Hepatocyte (in vitro differentiated cells): ENCODE measurements around the gene SLC39A13. TPM values are rescaled to one million over a fixed set of nuclear protein-coding genes. Genes with fewer than 3 reads are reported as not detected.

Experiments
- DNase-seq: peaks from one replicate; pipeline ENCODE4 v3.0.0-alpha.2; 2016; ENCODE audit warnings: low spot score
- H2AFZ ChIP-seq: fragments of 200-600 bp; sonication (generic); 2 replicates; pipeline ENCODE4 v1.6.0; 2016; ENCODE audit warnings: antibody characterized with exemption, mild to moderate bottlenecking
- H3K27ac ChIP-seq: fragments of 200-600 bp; sonication (generic); 2 replicates; pipeline ENCODE4 v1.5.1; 2016; ENCODE audit warnings: mild to moderate bottlenecking
- H3K27me3 ChIP-seq: fragments of 200-600 bp; sonication (generic); 2 replicates; pipeline ENCODE4 v1.6.1; 2016
- H3K36me3 ChIP-seq: fragments of 200-600 bp; sonication (generic); replicated peaks from 2 replicates; pipeline ENCODE4 v1.5.1; 2016; ENCODE audit warnings: low read depth; ENCODE audit not compliant: insufficient read depth
- H3K4me1 ChIP-seq: fragments of 200-600 bp; sonication (generic); 2 replicates; pipeline ENCODE4 v1.5.1; 2016; ENCODE audit warnings: mild to moderate bottlenecking, moderate library complexity; ENCODE audit not compliant: insufficient read depth
- H3K4me2 ChIP-seq: fragments of 200-600 bp; sonication (generic); 2 replicates; pipeline ENCODE4 v1.6.0; 2016
- H3K4me3 ChIP-seq: fragments of 200-600 bp; sonication (generic); 2 replicates; pipeline ENCODE4 v1.5.1; 2016; ENCODE audit warnings: mild to moderate bottlenecking
- H3K79me2 ChIP-seq: fragments of 200-600 bp; sonication (generic); 2 replicates; pipeline ENCODE4 v1.6.0; 2017; ENCODE audit warnings: mild to moderate bottlenecking
- H3K9me2 ChIP-seq: fragments of 200-600 bp; sonication (generic); replicated peaks from 2 replicates; pipeline ENCODE4 v1.6.0; 2017; ENCODE audit warnings: mild to moderate bottlenecking; ENCODE audit not compliant: insufficient read depth
- H3K9me3 ChIP-seq: fragments of 200-600 bp; sonication (generic); 2 replicates; pipeline ENCODE4 v1.5.1; 2016; ENCODE audit warnings: low read depth, mild to moderate bottlenecking
- H4K20me1 ChIP-seq: fragments of 200-600 bp; sonication (generic); 2 replicates; pipeline ENCODE4 v1.6.0; 2016; ENCODE audit warnings: mild to moderate bottlenecking; ENCODE audit not compliant: insufficient read depth, poor library complexity, severe bottlenecking
- CTCF ChIP-seq: fragments of 200-600 bp; sonication (generic); IDR thresholded peaks from 2 replicates; pipeline ENCODE4 v1.5.1; 2016; ENCODE audit warnings: antibody characterized with exemption, mild to moderate bottlenecking; ENCODE audit not compliant: poor library complexity
- EZH2 ChIP-seq: fragments of 200-600 bp; sonication (generic); IDR thresholded peaks from 2 replicates; pipeline ENCODE4 v1.6.1; 2016; ENCODE audit warnings: antibody characterized with exemption, mild to moderate bottlenecking, borderline replicate concordance
- EZH2phosphoT487 ChIP-seq: fragments of 200-600 bp; sonication (generic); IDR thresholded peaks from one replicate; pipeline ENCODE4 v1.6.1; 2018; ENCODE audit warnings: antibody characterized with exemption, mild to moderate bottlenecking, low read depth, moderate library complexity; ENCODE audit not compliant: unreplicated experiment, severe bottlenecking
- WGBS: methylation state at CpG from one replicate; pipeline ENCODE4 v1.1.6; 2016; ENCODE audit warnings: low lambda C conversion rate; ENCODE audit errors: missing lambda C conversion rate; 5-methylcytosine and 5-hydroxymethylcytosine counted together
- polyA plus RNA-seq: library from polyadenylated mRNA; unstranded; fragments of >200 nt; fragmentation: Nextera tagmentation; extraction: Ambion mirVana; gene quantifications from 2 replicates; pipeline ENCODE4 v1.2.1, GENCODE V29; 2016
- total RNA-seq: library from RNA; depleted of rRNA; stranded (reverse); fragments of >200 nt; gene quantifications from 2 replicates; pipeline ENCODE4 v1.2.3, GENCODE V29; 2014

The SLC39A13 gene
- total and polyA plus RNA-seq, 2 experiments from 2014 or later: 72.3 to 118 TPM

DNA sequence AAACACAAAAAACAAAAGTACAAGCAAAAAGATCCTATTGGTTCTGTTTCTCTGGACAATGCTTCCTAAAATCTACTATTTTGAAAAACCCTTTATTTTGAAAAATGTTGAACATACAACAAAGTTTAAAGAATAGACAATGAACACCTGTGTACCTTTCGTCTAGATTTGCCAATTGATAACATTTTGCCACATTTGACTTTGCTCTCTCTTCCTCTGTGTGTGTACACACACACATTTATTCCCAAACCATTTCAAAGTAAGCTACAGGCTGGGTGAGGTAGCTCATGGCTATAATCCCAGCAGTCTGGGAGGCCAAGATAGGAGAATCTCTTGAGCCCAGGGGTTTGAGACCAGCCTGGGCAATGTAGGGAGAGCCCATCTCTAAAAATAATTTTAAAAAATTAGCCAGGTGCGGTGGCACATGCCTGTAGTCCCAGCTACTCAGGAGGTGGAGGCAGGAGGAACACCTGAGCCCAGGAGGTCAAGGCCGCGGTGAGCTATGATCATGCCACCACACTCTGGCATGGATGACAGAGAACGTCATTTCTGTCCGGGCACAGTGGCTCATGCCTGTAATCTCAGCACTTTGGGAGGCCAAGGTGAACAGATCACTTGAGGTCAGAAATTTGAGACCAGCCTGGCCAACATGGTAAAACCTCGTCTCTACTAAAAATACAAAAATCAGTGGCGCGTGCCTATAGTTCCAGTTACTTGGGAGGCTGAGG is 23.1 kb downstream of the SLC39A13 start:
- Histone ChIP-seq H3K27me3 (no peaks in the 10 kb centered on the region), H3K4me1 (no peaks in the 10 kb centered on the region), H3K9me3 (no peaks in the 10 kb centered on the region), H2AFZ (no peak overlapping the region), H3K79me2 (no peaks in the 10 kb centered on the region), H4K20me1 (no peaks in the 10 kb centered on the region), H3K9me2 (no peaks in the 10 kb centered on the region), H3K4me2 (no peak overlapping the region), H3K4me3 (no peak overlapping the region), H3K27ac (no peak overlapping the region), H3K36me3 (no peaks in the 10 kb centered on the region)
- no peak for DNase-seq
- WGBS: 89% methylated on average over 9 of the region's 9 CpGs
- TF ChIP-seq EZH2 (no peak), EZH2phosphoT487 (no peak), CTCF (no peak)

DNA sequence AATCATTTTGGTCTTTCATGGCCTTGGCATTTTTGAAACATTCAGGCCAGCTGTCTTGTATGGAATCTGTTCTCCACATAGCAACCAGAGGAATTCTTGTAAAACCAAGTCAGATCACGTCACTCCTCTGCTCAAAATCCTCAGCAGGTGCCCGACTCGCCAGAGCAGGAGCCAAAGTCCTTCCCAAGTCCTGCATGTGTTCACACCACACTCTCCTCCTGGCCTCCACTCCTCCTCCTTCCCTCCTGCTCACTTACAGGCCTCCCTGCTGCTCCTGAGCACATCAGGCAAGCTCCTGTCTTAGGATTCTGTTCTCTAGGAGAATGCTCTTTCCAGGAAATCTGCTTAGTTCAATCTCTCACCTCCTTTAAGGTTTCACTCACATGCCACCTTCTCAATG is 24.8 kb downstream of the SLC39A13 start:
- H3K9me2 ChIP-seq: no peaks in the 10 kb centered on the region
- no peaks in the 10 kb centered on the region for H3K9me3 ChIP-seq
- no peak for DNase-seq
- WGBS: 56% methylated on average over 3 of the region's 3 CpGs
- H3K4me3 ChIP-seq: no peak overlapping the region
- peaks cover 9% of the 10 kb centered on the region for H3K4me1 ChIP-seq
- H3K4me2 ChIP-seq: no peak overlapping the region
- no peak overlapping the region for H2AFZ ChIP-seq
- no peaks in the 10 kb centered on the region for H3K36me3 ChIP-seq
- H4K20me1 ChIP-seq: no peaks in the 10 kb centered on the region
- no peaks in the 10 kb centered on the region for H3K27me3 ChIP-seq
- TF ChIP-seq EZH2phosphoT487: no peak
- TF ChIP-seq EZH2: no peak
- no peak for TF ChIP-seq CTCF
- H3K79me2 ChIP-seq: no peaks in the 10 kb centered on the region
- no peak overlapping the region for H3K27ac ChIP-seq

DNA sequence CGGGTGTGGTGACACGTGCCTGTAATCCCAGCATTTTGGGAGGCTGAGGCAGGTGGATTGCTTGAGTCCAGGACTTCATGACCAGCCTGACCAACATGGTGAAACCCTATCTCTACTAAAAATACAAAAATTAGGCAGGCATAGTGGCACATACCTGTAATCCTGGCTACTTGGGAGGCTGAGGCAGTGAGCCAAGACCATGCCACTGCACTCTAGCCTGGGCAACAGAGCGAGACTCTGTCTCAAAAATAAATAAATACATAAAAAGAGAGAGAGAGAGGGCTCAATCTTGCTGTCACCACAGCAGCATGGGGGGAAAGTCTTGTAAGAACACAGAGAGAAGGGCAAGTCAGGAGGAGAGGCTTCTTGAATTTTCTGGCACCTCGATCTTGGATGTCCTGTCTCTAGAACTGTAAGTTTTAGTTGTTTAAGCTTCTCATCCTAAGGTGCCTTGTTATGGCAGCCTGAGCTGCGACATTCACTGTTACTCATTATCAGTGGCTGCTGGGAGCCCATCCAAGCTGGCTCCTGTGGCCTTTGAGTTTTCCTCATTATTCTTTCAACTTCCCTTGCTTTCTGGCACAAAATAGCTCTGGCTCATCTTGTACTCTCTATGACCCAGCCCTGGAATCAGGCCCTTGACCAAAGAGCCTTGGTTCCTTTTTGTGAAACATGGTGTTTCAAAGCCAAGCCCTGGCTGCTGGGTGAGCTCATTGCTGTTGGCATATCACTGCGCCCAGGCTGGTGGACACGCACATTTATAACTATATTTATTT is 25.8 kb downstream of the SLC39A13 start:
- H3K9me3 ChIP-seq: no peaks in the 10 kb centered on the region
- TF ChIP-seq EZH2: no peak
- no peaks in the 10 kb centered on the region for H4K20me1 ChIP-seq
- H3K79me2 ChIP-seq: no peaks in the 10 kb centered on the region
- no peaks in the 10 kb centered on the region for H3K36me3 ChIP-seq
- H2AFZ ChIP-seq: no peak overlapping the region
- no peak overlapping the region for H3K4me3 ChIP-seq
- no peak for DNase-seq
- WGBS: 88% methylated on average over 7 of the region's 7 CpGs
- H3K9me2 ChIP-seq: no peaks in the 10 kb centered on the region
- H3K4me1 ChIP-seq: peaks cover 9% of the 10 kb centered on the region
- H3K27ac ChIP-seq: no peak overlapping the region
- no peak overlapping the region for H3K4me2 ChIP-seq
- no peaks in the 10 kb centered on the region for H3K27me3 ChIP-seq

- WGBS: 91% methylated on average over 3 of the region's 3 CpGs
- no peaks in the 10 kb centered on the region for H3K27me3 ChIP-seq
- TF ChIP-seq CTCF: no peak
- TF ChIP-seq EZH2phosphoT487: no peak
- H2AFZ ChIP-seq: no peak overlapping the region
- no peak for DNase-seq
- H3K4me1 ChIP-seq: peaks cover 9% of the 10 kb centered on the region
- H4K20me1 ChIP-seq: no peaks in the 10 kb centered on the region
- H3K4me3 ChIP-seq: no peak overlapping the region
- H3K9me2 ChIP-seq: no peaks in the 10 kb centered on the region
- H3K36me3 ChIP-seq: no peaks in the 10 kb centered on the region
- no peaks in the 10 kb centered on the region for H3K9me3 ChIP-seq
- H3K27ac ChIP-seq: no peak overlapping the region
- no peaks in the 10 kb centered on the region for H3K79me2 ChIP-seq
- no peak overlapping the region for H3K4me2 ChIP-seq
Observed at GRCh38 chr11:47435687-47436086, 27.3 kb downstream of the SLC39A13 start.
